LNCaP clone FGC (cell line): ENCODE results near the gene IL6ST.

Source experiments
- DNase-seq: peaks from one replicate; pipeline ENCODE4 v3.0.0-alpha.2; 2011; ENCODE audit warnings: low read depth
- H3K4me3 ChIP-seq: 2 replicates; pipeline ENCODE4 v1.5.1; 2011; ENCODE audit warnings: mild to moderate bottlenecking, low read depth, low read length, control low read depth
- TF ChIP-seq, protein P1 (sequence below): IDR thresholded peaks from 2 replicates; pipeline ENCODE4 v1.5.1; 2012; ENCODE audit warnings: mild to moderate bottlenecking; ENCODE audit not compliant: control insufficient read depth, insufficient read depth; ENCODE audit errors: extremely low read depth

Gene IL6ST

DNA sequence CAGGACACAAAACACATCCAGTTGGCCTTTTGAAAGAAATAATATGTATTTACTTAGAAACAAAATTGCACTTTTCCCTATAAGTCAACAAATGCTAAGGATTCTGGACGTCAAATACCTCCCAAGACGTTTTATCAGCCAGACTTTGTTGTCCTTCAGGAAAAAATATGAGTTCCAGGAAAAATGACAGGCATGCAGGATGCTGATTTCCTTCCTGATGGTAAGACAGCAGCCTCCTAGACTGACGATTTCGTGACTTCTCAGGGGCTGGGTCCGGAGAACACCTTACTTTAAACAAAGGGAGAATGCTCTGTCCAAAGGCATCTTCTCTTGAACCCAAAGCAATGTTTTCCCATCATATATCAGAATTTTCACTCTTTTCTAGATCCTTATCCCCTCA is 69.1 kb downstream of the IL6ST start:
- no peak overlapping the region for H3K4me3 ChIP-seq
- TF ChIP-seq, protein P1, sequence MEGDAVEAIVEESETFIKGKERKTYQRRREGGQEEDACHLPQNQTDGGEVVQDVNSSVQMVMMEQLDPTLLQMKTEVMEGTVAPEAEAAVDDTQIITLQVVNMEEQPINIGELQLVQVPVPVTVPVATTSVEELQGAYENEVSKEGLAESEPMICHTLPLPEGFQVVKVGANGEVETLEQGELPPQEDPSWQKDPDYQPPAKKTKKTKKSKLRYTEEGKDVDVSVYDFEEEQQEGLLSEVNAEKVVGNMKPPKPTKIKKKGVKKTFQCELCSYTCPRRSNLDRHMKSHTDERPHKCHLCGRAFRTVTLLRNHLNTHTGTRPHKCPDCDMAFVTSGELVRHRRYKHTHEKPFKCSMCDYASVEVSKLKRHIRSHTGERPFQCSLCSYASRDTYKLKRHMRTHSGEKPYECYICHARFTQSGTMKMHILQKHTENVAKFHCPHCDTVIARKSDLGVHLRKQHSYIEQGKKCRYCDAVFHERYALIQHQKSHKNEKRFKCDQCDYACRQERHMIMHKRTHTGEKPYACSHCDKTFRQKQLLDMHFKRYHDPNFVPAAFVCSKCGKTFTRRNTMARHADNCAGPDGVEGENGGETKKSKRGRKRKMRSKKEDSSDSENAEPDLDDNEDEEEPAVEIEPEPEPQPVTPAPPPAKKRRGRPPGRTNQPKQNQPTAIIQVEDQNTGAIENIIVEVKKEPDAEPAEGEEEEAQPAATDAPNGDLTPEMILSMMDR, result no peak
- no peak for DNase-seq

DNA sequence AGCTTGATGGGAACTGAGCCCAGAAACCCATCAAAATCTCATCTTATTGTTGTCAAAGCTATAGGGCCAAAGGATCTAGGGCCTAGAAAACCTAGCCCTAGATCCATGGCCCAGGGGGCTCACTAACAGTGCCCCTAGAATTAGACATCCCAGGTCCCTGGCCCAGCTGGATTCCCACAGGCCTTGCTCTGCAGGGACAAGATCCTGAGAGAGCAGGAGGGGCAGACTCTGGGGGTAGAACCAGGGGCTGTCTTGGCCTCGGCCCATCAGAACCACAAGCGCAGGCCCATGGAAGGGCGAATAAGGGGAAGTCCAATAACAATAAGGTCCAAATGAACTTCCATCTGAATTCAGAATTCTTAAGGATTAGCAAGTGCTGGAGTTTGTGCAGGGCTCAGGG is 69.6 kb downstream of the IL6ST start:
- DNase-seq, result no peak
- TF ChIP-seq, protein P1, result no peak
- H3K4me3 ChIP-seq, result no peak overlapping the region

DNA sequence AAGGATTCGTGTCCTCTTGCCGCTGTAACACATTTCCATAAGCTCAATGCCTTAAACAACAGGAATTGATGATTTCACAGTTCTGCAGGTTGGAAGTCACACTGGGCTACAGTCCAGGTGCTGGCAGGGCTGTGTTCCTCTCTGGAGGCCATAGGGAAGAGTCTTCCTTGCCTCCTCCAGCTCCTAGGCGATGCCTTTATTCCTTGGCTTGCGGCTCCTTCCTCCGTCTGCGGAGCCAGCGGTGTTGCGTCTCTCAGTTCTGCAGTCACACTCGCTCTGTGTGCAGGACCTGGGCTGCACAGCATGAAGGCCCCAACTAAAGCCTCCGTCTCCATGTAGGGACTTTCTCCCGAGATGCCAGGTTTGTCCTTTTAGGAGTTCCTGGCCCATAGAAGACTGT is 70.0 kb downstream of the IL6ST start:
- no peak overlapping the region for H3K4me3 ChIP-seq
- no peak for DNase-seq
- TF ChIP-seq, protein P1, result no peak

DNA sequence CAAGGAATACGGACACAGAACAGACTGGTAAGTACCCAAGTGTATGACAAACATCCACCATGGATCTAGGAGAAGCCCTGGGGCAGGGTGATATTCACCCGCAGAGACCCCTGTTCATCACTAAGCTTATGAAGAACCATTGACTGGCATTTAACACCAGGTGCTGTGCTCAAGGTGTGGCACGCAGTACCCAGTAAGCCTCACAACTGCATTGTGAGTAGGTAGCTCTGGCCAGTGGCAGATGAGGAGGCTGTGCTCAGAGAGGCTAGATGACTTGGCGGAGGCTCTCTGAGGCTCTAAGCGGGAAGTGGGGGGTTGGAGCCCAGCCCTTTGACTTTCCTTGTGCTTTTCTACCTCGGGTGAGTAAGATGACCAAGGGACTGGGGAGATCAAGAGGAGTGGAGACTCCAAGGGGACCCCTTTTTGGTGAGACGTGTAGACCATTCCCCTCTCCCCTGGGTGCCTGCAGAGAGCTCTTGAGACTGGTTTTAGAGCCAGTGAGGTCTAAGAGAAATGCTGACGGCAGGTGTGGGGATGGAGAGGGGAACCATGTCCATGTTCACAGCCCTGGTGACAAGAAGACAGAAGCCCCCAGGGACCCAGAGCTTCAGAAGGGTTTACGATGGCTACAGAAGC is 70.8 kb downstream of the IL6ST start:
- DNase-seq, result no peak

DNA sequence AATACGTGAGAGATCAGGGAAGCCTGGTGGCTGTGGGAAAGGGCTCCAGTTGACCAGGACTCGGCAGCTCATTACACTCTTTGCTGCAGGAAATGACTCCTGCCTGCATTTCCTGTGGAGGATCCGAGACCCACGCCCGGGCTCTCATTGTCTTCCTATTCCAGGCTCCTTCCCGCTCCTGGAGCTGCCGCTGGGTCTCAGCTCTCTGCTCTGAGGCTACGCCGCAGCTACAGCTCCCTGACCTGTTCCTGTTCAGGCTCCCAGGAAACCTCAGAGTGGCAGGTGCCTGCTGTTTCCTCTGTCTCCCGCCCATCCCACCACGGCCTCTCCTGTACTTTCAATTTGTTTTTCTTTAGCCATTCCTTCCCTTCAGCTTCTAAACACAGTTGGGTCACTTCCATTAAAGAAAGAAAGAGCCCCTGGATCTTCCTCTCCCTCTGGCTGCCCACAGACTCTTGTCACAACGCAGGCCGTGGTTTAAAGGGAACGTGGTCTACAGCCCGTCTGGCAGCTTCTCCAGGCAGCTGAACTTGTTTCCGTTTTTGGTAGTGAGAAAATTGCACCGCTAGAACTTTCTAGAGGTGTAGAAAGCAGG is 71.5 kb downstream of the IL6ST start:
- TF ChIP-seq, protein P1, result no peak
- DNase-seq, result no peak
- H3K4me3 ChIP-seq, result no peak overlapping the region

More for the DNA sequence above, 70.8 kb downstream of the IL6ST start:
- TF ChIP-seq, protein P1, result no peak
- H3K4me3 ChIP-seq, result no peak overlapping the region

DNA sequence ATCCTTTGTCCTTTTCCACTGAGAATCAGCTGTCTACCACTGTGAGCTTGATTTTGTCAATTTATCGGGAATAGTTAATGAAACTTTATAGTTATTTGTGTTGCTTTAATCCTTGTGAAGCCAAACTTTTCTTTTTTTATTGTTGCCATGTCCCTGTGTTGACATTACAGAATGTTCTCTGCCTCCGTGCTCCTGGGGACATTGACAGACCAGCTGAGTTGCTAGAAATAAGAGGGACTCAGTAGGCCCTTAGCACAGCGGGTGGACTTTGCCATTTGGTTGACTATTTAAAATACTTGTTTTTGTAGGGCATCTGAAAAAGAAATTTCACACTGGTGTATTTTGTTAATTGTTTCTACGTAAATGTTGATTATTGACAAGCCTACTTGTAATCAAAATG is 73.1 kb downstream of the IL6ST start:
- TF ChIP-seq, protein P1, result no peak
- no peak overlapping the region for H3K4me3 ChIP-seq
- no peak for DNase-seq

DNA sequence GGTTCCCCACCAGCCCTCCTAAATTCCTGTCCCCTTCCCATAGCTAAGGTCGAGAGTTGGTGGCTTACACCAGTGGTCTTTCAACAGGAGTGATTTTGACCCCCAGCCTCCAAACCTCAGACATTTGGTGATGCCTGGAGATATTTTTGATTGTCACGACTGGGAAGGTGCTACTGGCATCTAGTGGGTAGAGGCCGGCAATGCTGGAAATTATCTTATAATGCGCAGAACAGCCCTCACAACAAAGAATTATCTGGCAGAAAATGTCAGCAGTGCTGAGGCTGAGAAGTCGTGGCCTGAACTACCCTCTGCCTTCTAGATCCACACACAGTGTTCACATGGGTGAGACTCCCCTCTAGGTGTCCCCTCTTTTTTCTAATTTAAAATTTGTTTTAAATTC is 74.0 kb downstream of the IL6ST start:
- DNase-seq, result no peak
- TF ChIP-seq, protein P1, result peak; percentile 77
- H3K4me3 ChIP-seq, result no peak overlapping the region
